Large intestine (tissue), 3 donors: ENCODE data around the gene ZFP14. TPM values are rescaled to one million over a fixed set of nuclear protein-coding genes. Genes with fewer than 3 reads are reported as not detected.

Source experiments
- DNase-seq, 2 donors: peaks; one replicate each; pipeline versions ENCODE4 v3.0.0 to v3.0.0-alpha.2; 2013
- H3K27ac ChIP-seq: one replicate; pipeline ENCODE4 v1.5.1; 2013; ENCODE audit warnings: low read length
- H3K27me3 ChIP-seq: 2 replicates; pipeline ENCODE4 v1.6.1; 2013; ENCODE audit warnings: low read length; ENCODE audit not compliant: control insufficient read depth, insufficient read depth
- H3K36me3 ChIP-seq: 2 replicates; pipeline ENCODE4 v1.6.1; 2013; ENCODE audit warnings: low read length; ENCODE audit not compliant: control insufficient read depth, insufficient read depth
- H3K4me1 ChIP-seq: one replicate; pipeline ENCODE4 v1.6.1; 2013; ENCODE audit warnings: low read length; ENCODE audit not compliant: control insufficient read depth, insufficient read depth
- H3K4me3 ChIP-seq: one replicate; pipeline ENCODE4 v1.5.1; 2013; ENCODE audit warnings: low read length
- H3K9me3 ChIP-seq: one replicate; pipeline ENCODE4 v1.6.1; 2013; ENCODE audit warnings: mild to moderate bottlenecking, low read depth, low read length, moderate library complexity; ENCODE audit not compliant: control insufficient read depth
- WGBS: methylation state at CpG from one replicate; pipeline ENCODE4 v1.1.5; 2013; ENCODE audit warnings: low lambda C conversion rate; ENCODE audit not compliant: insufficient coverage; 5-methylcytosine and 5-hydroxymethylcytosine counted together
- polyA plus RNA-seq: library from polyadenylated mRNA; unstranded; fragments of 120-200 nt; gene quantifications from one replicate; pipeline ENCODE4 v1.2.1, GENCODE V29; 2013

Gene ZFP14
- polyA plus RNA-seq, 1 donor, result 8.7 TPM

DNA sequence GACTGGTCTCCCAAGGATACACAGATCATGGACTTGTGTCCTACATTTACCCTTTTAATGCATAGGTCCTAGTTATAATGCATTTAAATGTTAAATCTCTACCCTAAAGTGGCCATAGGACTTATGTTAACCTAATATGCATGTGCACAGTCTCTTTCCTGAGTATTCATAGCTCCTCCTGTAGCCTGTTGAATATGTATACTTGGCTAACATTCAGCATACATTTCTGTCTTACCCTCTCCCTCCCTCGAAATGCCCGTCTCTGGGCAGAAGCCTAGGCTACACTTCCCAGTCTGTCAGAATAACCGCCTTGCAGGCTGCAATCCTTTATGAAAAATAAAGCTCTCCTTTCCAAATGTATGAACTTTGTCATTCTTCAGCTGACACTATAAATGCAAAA is 25.5 kb upstream of the ZFP14 start:
- DNase-seq, result no peak
- Histone ChIP-seq H3K27me3 (no peaks in the 10 kb centered on the region), H3K4me3 (no peak overlapping the region), H3K36me3 (peaks cover 55% of the 10 kb centered on the region), H3K27ac (no peak overlapping the region), H3K9me3 (peaks cover 12% of the 10 kb centered on the region), H3K4me1 (no peaks in the 10 kb centered on the region)
- WGBS, result no CpG with 5 or more reads among the region's 3 CpGs

DNA sequence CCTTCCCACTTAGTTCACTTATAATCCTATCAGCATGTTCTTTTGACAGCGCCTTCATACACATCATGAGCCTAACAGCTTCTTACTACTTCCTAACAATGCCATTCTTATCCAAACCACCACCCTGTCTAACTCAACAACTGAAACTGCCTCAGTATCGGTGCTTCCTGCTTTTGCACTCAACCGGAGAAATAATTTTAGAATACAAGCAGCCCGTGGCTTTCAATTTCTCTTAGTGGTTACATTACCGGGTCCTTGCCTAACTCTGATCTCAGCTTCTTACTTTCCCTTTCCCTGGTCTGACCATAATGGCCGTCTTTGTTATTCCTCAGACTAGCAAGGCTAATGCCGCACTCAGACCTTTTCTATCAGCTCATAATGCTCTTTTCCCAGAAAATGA is 22.5 kb upstream of the ZFP14 start:
- H3K4me3 ChIP-seq, result no peak overlapping the region
- no peak for DNase-seq
- H3K27me3 ChIP-seq, result no peaks in the 10 kb centered on the region
- no peak overlapping the region for H3K27ac ChIP-seq
- H3K4me1 ChIP-seq, result no peaks in the 10 kb centered on the region
- peaks cover 3% of the 10 kb centered on the region for H3K9me3 ChIP-seq
- 100% methylated on average over 5 of the region's 7 CpGs for WGBS
- peaks cover 34% of the 10 kb centered on the region for H3K36me3 ChIP-seq

DNA sequence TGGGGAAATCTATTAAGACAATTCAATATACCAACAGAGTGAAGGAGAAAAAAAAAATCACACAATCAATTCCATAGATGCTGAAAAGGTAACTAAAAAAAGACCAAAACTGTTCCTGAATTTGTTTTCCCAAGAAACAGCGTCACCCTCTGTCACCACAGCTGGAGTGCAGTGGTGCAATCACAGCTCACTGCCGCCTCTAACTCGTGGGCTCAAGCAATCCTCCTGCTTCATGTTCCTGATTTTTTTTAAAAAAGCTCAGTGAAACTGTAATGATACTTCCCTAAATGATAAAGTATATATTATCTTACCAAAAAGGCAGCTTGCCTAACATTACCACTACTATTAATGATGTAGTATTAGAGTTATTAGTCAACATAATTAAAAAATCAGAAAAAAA is 19.6 kb upstream of the ZFP14 start:
- H3K27me3 ChIP-seq, result no peaks in the 10 kb centered on the region
- no CpG with 5 or more reads among the region's 3 CpGs for WGBS
- H3K36me3 ChIP-seq, result peaks cover 29% of the 10 kb centered on the region
- no peaks in the 10 kb centered on the region for H3K4me1 ChIP-seq
- peaks cover 23% of the 10 kb centered on the region for H3K9me3 ChIP-seq
- no peak overlapping the region for H3K27ac ChIP-seq
- DNase-seq, result no peak
- H3K4me3 ChIP-seq, result no peak overlapping the region

DNA sequence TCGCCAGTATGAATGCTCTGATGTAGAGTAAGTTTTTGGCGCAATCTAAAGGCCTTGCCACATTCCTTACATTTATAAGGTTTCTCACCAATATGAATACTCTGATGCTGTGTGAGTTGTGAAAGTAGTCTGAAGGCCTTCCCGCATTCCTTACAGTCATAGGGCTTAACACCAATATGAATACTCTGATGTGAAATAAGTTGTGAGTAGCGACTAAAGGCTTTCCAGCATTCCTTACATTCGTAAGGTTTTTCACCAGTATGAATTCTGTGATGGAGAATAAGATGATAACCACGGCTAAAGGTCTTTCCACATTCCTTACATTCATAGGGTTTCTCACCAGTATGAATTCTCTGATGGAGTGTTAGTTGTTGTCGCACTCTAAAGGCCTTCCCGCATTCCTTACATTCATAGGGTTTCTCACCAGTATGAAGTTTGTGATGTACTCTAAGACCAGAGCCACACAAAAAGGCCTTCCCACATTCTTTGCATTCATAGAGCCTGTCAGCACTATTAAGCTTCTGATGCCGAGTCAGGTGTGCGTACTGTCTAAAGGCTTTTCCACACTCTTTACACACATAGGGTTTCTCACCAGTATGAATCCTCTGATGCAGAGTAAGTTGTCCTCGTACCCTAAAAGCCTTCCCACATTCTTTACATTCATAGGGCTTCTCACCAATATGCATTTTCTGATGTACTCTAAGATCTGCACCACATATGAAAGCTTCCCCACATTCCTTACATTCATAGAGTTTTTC is 14.1 kb upstream of the ZFP14 start:
- H3K9me3 ChIP-seq, result peaks cover 48% of the 10 kb centered on the region
- no peaks in the 10 kb centered on the region for H3K27me3 ChIP-seq
- H3K4me3 ChIP-seq, result no peak overlapping the region
- WGBS, result 100% methylated on average over 3 of the region's 11 CpGs
- H3K27ac ChIP-seq, result no peak overlapping the region
- no peaks in the 10 kb centered on the region for H3K4me1 ChIP-seq
- peak in 1 of 2 donors; percentile 9 for DNase-seq
- peaks cover 28% of the 10 kb centered on the region for H3K36me3 ChIP-seq

DNA sequence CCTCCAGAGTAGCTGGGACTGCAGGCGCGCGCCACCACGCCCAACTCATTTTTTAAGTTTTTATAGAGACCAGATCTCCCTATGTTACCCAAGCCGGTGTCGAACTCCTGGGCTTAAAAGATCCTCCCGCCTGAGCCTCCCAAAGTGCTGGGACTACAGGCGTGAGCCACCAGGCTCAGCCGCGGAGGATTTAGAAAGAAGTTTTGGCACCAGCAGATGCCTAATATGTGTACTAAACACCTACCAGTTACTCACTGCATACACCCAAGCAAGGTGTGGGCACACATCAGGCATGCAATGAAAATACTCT is 464 bp upstream of the ZFP14 start:
- Histone ChIP-seq H3K27ac (peak overlapping the region; percentile 90), H3K4me1 (peaks cover 8% of the 10 kb centered on the region), H3K4me3 (peak overlapping the region; percentile 93), H3K36me3 (no peaks in the 10 kb centered on the region), H3K27me3 (no peaks in the 10 kb centered on the region), H3K9me3 (no peaks in the 10 kb centered on the region)
- WGBS, result no CpG with 5 or more reads among the region's 10 CpGs
- DNase-seq, result peak in 1 of 2 donors; percentile 4

DNA sequence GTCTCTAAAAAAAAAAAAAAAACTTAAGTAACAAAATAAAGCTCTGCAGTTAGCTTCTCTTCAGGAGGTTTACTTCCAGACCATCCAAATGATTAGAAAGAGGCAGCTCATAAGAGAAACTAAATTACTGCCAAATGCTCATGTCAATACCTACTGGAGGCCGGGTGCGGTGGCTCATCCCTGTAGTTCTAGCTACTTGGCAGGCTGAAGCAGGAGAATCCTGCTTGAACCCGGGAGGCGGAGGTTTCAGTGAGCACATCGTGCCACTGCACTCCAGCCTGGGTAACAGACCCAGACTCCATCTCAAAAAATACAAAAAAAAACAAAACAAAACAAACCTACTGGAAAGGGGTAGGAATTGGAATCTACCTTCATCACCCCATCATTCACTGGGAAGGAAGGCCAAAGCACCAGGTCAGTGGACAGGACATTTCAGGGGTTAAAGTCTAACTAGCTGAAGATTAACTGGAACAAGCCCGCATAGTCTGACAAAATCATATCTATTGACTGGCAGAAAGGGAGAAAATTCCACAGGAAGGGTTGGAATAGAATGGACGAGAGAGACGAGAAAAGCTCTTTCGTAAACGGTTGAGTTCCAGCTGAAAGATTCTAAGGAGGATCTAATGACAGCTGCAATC is 1.3 kb downstream of the ZFP14 start:
- Histone ChIP-seq H3K27ac (peak overlapping the region; percentile 90), H3K27me3 (no peaks in the 10 kb centered on the region), H3K4me1 (peaks cover 8% of the 10 kb centered on the region), H3K9me3 (peaks cover 9% of the 10 kb centered on the region), H3K4me3 (peak overlapping the region; percentile 93), H3K36me3 (no peaks in the 10 kb centered on the region)
- DNase-seq, result peak; percentile 15 to 39
- WGBS, result 10% methylated on average over 2 of the region's 10 CpGs

GRCh38 chr19:36373638-36374156 is 5.3 kb downstream of the ZFP14 start:
- 100% methylated on average over 2 of the region's 5 CpGs for WGBS
- peaks cover 30% of the 10 kb centered on the region for H3K9me3 ChIP-seq
- H3K27ac ChIP-seq, result no peak overlapping the region
- H3K27me3 ChIP-seq, result no peaks in the 10 kb centered on the region
- no peak overlapping the region for H3K4me3 ChIP-seq
- H3K4me1 ChIP-seq, result peaks cover 6% of the 10 kb centered on the region
- DNase-seq, result no peak
- H3K36me3 ChIP-seq, result peaks cover 6% of the 10 kb centered on the region

DNA sequence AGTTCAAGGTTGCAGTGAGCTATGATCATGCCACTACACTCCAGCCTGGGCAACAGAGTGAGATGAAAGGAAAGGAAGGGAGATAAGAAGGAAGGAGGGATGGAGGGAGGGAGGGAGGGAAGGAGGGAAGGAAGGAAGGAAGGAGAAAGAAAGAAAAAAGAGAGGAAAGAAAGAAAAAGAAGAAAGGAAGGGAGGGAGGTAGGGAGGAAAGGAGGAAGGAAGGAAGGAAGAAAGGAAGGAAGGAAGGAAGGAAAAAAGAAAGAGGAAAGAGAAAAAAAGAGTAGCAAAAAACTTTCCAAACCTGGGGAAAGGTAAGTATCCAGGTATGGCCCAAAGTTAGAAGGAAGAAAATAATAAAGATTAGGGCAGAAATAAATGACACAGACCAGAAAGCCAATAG is 7.1 kb downstream of the ZFP14 start:
- H3K27me3 ChIP-seq, result no peaks in the 10 kb centered on the region
- DNase-seq, result no peak
- H3K27ac ChIP-seq, result no peak overlapping the region
- H3K9me3 ChIP-seq, result peaks cover 30% of the 10 kb centered on the region
- H3K36me3 ChIP-seq, result peaks cover 15% of the 10 kb centered on the region
- H3K4me3 ChIP-seq, result no peak overlapping the region
- no peaks in the 10 kb centered on the region for H3K4me1 ChIP-seq

GRCh38 chr19:36363845-36364244 is 15.2 kb downstream of the ZFP14 start:
- H3K27me3 ChIP-seq, result no peaks in the 10 kb centered on the region
- 100% methylated on average over 1 of the region's 6 CpGs for WGBS
- H3K36me3 ChIP-seq, result peaks cover 43% of the 10 kb centered on the region
- no peak for DNase-seq
- no peaks in the 10 kb centered on the region for H3K9me3 ChIP-seq
- H3K4me1 ChIP-seq, result no peaks in the 10 kb centered on the region
- H3K4me3 ChIP-seq, result no peak overlapping the region
- H3K27ac ChIP-seq, result no peak overlapping the region

- H3K4me1 ChIP-seq, result no peaks in the 10 kb centered on the region
- no peak for DNase-seq
- WGBS, result 100% methylated on average over 1 of the region's 10 CpGs
- peaks cover 27% of the 10 kb centered on the region for H3K36me3 ChIP-seq
- peaks cover 31% of the 10 kb centered on the region for H3K9me3 ChIP-seq
- no peaks in the 10 kb centered on the region for H3K27me3 ChIP-seq
- H3K27ac ChIP-seq, result no peak overlapping the region
- no peak overlapping the region for H3K4me3 ChIP-seq
Observed at GRCh38 chr19:36340786-36341372, 38.1 kb downstream of the ZFP14 start.
